Fibroblast of skin of scalp (primary cell): ENCODE data around the gene CDK2.
A peak's percentile ranks its signal among the peaks of the same experiment; 100 is the strongest.
"Not testable (repeated sequence)": the region's sequence is repeated elsewhere in the genome, so short reads cannot be mapped to it uniquely, and the experiment has no call there.

Source experiments
- DNase-seq: peaks from one replicate; pipeline ENCODE4 v3.0.0-alpha.2; 2013

The CDK2 gene

GRCh38 chr12:55982319-55982936, 15.8 kb downstream of the CDK2 start:
- no peak for DNase-seq

- no peak for DNase-seq
Observed at GRCh38 chr12:55983232-55983842, 16.7 kb downstream of the CDK2 start.

- no peak for DNase-seq
Observed at GRCh38 chr12:55984861-55985260, 18.2 kb downstream of the CDK2 start.

- no peak for DNase-seq
Observed at GRCh38 chr12:55985341-55985740, 18.7 kb downstream of the CDK2 start.

GRCh38 chr12:55985976-55986375, 19.3 kb downstream of the CDK2 start:
- DNase-seq = not testable (repeated sequence)

GRCh38 chr12:55991110-55991509, 24.5 kb downstream of the CDK2 start:
- DNase-seq = no peak

GRCh38 chr12:55993230-55993853, 26.7 kb downstream of the CDK2 start:
- no peak for DNase-seq

GRCh38 chr12:55995366-55995765, 28.7 kb downstream of the CDK2 start:
- DNase-seq = no peak

GRCh38 chr12:55996201-55996714, 29.6 kb downstream of the CDK2 start:
- peak; percentile 65 for DNase-seq

- peak; percentile 95 for DNase-seq
Observed at GRCh38 chr12:55996715-55997534, 30.3 kb downstream of the CDK2 start, which contains the start of gene SUOX. Gene SUOX, plus strand, starts transcription at chr12:55997276. Its CDS starts 4,946 bp downstream, at chr12:56002222.

- DNase-seq = no peak
Observed at GRCh38 chr12:55997535-55997859, 30.9 kb downstream of the CDK2 start.

GRCh38 chr12:55999522-55999921, 32.9 kb downstream of the CDK2 start:
- not testable (repeated sequence) for DNase-seq

GRCh38 chr12:55999999-56000540, 33.4 kb downstream of the CDK2 start:
- DNase-seq = not testable (repeated sequence)

- DNase-seq = no peak
Observed at GRCh38 chr12:56001487-56002100, 35.0 kb downstream of the CDK2 start.

- not testable (repeated sequence) for DNase-seq
Observed at GRCh38 chr12:56003376-56003775, 36.7 kb downstream of the CDK2 start.

- no peak for DNase-seq
Observed at GRCh38 chr12:56004211-56004610, 37.6 kb downstream of the CDK2 start.

GRCh38 chr12:56007564-56008559, 41.2 kb downstream of the CDK2 start:
- DNase-seq = no peak

GRCh38 chr12:56010111-56010570, 43.5 kb downstream of the CDK2 start:
- DNase-seq = no peak

- no peak for DNase-seq
Observed at GRCh38 chr12:56011509-56012090, 45.0 kb downstream of the CDK2 start.

- no peak for DNase-seq
Observed at GRCh38 chr12:56013482-56013881, 46.9 kb downstream of the CDK2 start.
